ENCODE measurements around the gene SLC45A1. TPM values are rescaled to one million over a fixed set of nuclear protein-coding genes. Genes with fewer than 3 reads are reported as not detected.

The SLC45A1 gene
- total RNA-seq (2011; cell fraction: chromatin; rRNA removed; ENCODE audit: low replicate concordance): not detected in 2 replicates
- not detected in 2 replicates for total RNA-seq (2011; cell fraction: nucleolus; rRNA removed)
- total RNA-seq (2011; cell fraction: nucleoplasm; rRNA removed): not detected in 2 replicates
- total RNA-seq (2014; rRNA removed) (not detected in 2 replicates), total RNA-seq (2014; rRNA removed; fragmentation: Illumina TruSeq; extraction: Trizol) (not detected in 2 replicates), total RNA-seq (2015; rRNA removed; fragmentation: Illumina TruSeq; extraction: Trizol) (not detected in 2 replicates), total RNA-seq (2021) (not detected in 2 replicates), polyA plus RNA-seq (2011; rRNA removed) (not detected in 2 replicates), polyA plus RNA-seq (2014; fragmentation: Illumina TruSeq; extraction: Trizol) (not detected in 2 replicates), polyA plus RNA-seq (2014; fragmentation: Nextera tagmentation; extraction: Ambion mirVana) (not detected), polyA plus RNA-seq (2014; rRNA removed) (not detected in 2 replicates), polyA minus RNA-seq (2011; rRNA and poly(A)+ RNA removed) (not detected in 2 replicates), Bru-seq, nascent RNA (percentile 4 among the genes with signal in this experiment), BruChase-seq, experiment 1, labeled RNA remaining after a 2-hour chase (not detected), BruChase-seq, experiment 2, labeled RNA remaining after a 6-hour chase (percentile 4 among the genes with signal in this experiment)
- not detected in 2 replicates for polyA plus RNA-seq (2011; cell fraction: cytosol; rRNA removed)
- not detected in 2 replicates for polyA plus RNA-seq (2011; cell fraction: nucleus; rRNA removed)
- polyA plus RNA-seq (2012): not detected in 2 replicates
- not detected in 2 replicates for polyA minus RNA-seq (2011; cell fraction: cytosol; rRNA and poly(A)+ RNA removed)
- polyA minus RNA-seq (2011; cell fraction: nucleus; rRNA and poly(A)+ RNA removed): not detected in 2 replicates
- long read RNA-seq, experiment 1: 0 reads
- long read RNA-seq, experiment 2: 0 reads
- long read RNA-seq, experiment 3: 0 reads

- DNase-seq (ENCODE audit: extremely low read depth in 1 of 4, low spot score in 3 of 4): peak; percentile 72 to 95 (median 92)
- Histone ChIP-seq H3K36me3 (ENCODE audit: control insufficient read depth, insufficient read depth, low read length) (no peaks in the 10 kb centered on the region), H2AFZ (ENCODE audit: low read depth, low read length) (no peak within 1 kb of the TSS), H3K9ac (ENCODE audit: insufficient read depth in 1 of 2, low read depth in 2 of 2, low read length in 2 of 2) (peak within 1 kb of the TSS in 1 of 2 experiments; percentile 53; a peak in 1 of 4 replicates), H4K20me1 (replicated peaks; ENCODE audit: control insufficient read depth, insufficient read depth, low read length) (peaks cover 5% of the 10 kb centered on the region; the same call in 1 of the 2 replicates), H3K9me1 (ENCODE audit: control insufficient read depth, insufficient read depth, low read length) (no peaks in the 10 kb centered on the region), H3K27me3 (ENCODE audit: control insufficient read depth in 2 of 2, insufficient read depth in 2 of 2, low read length in 2 of 2) (peaks cover 25 to 77% of the 10 kb centered on the region in 2 experiments), H3K4me2 (ENCODE audit: insufficient read depth, low read length) (no peak within 1 kb of the TSS), H3K4me3 (no peak within 1 kb of the TSS), H3K27ac (ENCODE audit: extremely low read depth, low read depth, low read length) (no peak within 1 kb of the TSS), H3K9me3 (replicated peaks; ENCODE audit: control insufficient read depth, insufficient read depth, low read depth, low read length) (no peaks in the 10 kb centered on the region), H3K4me1 (replicated peaks in 1 of 2; ENCODE audit: control insufficient read depth in 2 of 2, insufficient read depth in 2 of 2, low read length in 2 of 2) (peaks cover 0 to 21% of the 10 kb centered on the region in 2 experiments; a peak in 3 of 5 replicates), H3K79me2 (ENCODE audit: control insufficient read depth, insufficient read depth, low read length) (no peaks in the 10 kb centered on the region)
- ATAC-seq: peak; percentile 92
- POLR2A ChIA-PET: no interaction called here
- CTCF ChIA-PET (ENCODE audit: low intra/inter-chr PET ratio): no interaction called here
- FAIRE-seq: no peak
- in situ Hi-C loops (cut with MboI): loop anchor here (25.0 kb wide), 1 partner anchor 656 kb away; no protein-coding TSS in a partner anchor
- intact Hi-C loops (cut with micrococcal nuclease): loop anchor here (10.0 kb wide), 1 partner anchor 173 kb away; no protein-coding TSS in a partner anchor
- 14% methylated on average over 59 of the region's 75 CpGs for WGBS (ENCODE audit: insufficient coverage, low coverage, missing lambda C conversion rate)
- BruUV-seq (replicated peaks): no TSS peak
- TF ChIP-seq EGR1 (conservative IDR thresholded peaks at IDR 0.05) (0 out of 2 replicates have a peak, but pooled peaks have one; percentile 11), RBFOX2 (IDR thresholded peaks at IDR 0.05; ENCODE audit: low read depth, low read length) (0 out of 2 replicates have a peak, but pooled peaks have one; percentile 31), SRSF7 (optimal IDR thresholded peaks at IDR 0.05; ENCODE audit: low read depth, low read length) (no peak), RREB1 (CRISPR knock-in tag; IDR thresholded peaks at IDR 0.05) (0 out of 2 replicates have a peak, but pooled peaks have one; percentile 69), CREM (IDR thresholded peaks at IDR 0.05; ENCODE audit: low read depth) (peak; percentile 96), JUN (IDR thresholded peaks at IDR 0.05; ENCODE audit: borderline replicate concordance, low read depth, low read length) (0 out of 2 replicates have a peak, but pooled peaks have one; percentile 25), JUN (CRISPR knock-in tag; IDR thresholded peaks at IDR 0.05; ENCODE audit: borderline replicate concordance) (no peak), JUND (IDR thresholded peaks at IDR 0.05; ENCODE audit: borderline replicate concordance, low read depth, low read length) (peak; percentile 79), JUND (tag; IDR thresholded peaks at IDR 0.05; ENCODE audit: borderline replicate concordance, low read depth, low read length) (no peak; the same call in 2 of the 3 replicates), USF1 (CRISPR knock-in tag; IDR thresholded peaks at IDR 0.05) (no peak)
Measured at GRCh38 chr1:8317647-8318381, at the start of gene SLC45A1. Gene SLC45A1 (plus strand): TSS chr1:8318114. CDS start chr1:8324330, 6,216 bp downstream.

Measured in K562 (cell line).